Chondrocyte (in vitro differentiated cells): Measurements from ENCODE around the gene CUL1. TPM values are rescaled to one million over a fixed set of nuclear protein-coding genes. Genes with fewer than 3 reads are reported as not detected.
A peak's percentile ranks its signal among the peaks of the same experiment; 100 is the strongest.

Source experiments
- DNase-seq: peaks from one replicate; pipeline ENCODE4 v3.0.0; 2021; ENCODE audit warnings: mixed read lengths, low spot score
- H3K27ac Mint-ChIP-seq: one replicate; pipeline ENCODE4 v1.8.0; 2021; ENCODE audit warnings: mild to moderate bottlenecking, moderate library complexity, mixed read lengths; ENCODE audit not compliant: unreplicated experiment
- H3K27me3 Mint-ChIP-seq: 2 replicates; pipeline ENCODE4 v1.8.0; 2021; ENCODE audit warnings: low read depth, mixed read lengths
- H3K36me3 Mint-ChIP-seq: 2 replicates; pipeline ENCODE4 v1.8.0; 2021; ENCODE audit warnings: low read depth, mixed read lengths
- H3K4me1 Mint-ChIP-seq: 2 replicates; pipeline ENCODE4 v1.8.0; 2021; ENCODE audit warnings: low read depth, mild to moderate bottlenecking, mixed read lengths
- H3K4me3 Mint-ChIP-seq: one replicate; pipeline ENCODE4 v1.8.0; 2021; ENCODE audit warnings: mild to moderate bottlenecking, moderate library complexity, mixed read lengths; ENCODE audit not compliant: unreplicated experiment
- H3K9me3 Mint-ChIP-seq: 2 replicates; pipeline ENCODE4 v1.8.0; 2021; ENCODE audit warnings: low read depth, mixed read lengths
- CTCF ChIP-seq: fragments of 200-600 bp; sonication (generic); IDR thresholded peaks from 2 replicates; pipeline ENCODE4 v1.5.0; 2021; ENCODE audit warnings: antibody characterized with exemption, mild to moderate bottlenecking, moderate library complexity
- total RNA-seq: library from RNA; stranded (reverse); gene quantifications from 3 replicates; pipeline ENCODE4 v1.2.1, GENCODE V29; 2021

The CUL1 gene
- total RNA-seq, 1 donor from 2014 or later: 41.1 TPM

- no peak overlapping the region for H3K27ac Mint-ChIP-seq
- H3K36me3 Mint-ChIP-seq: no peaks in the 10 kb centered on the region
- TF ChIP-seq CTCF: no peak
- no peak overlapping the region for H3K4me3 Mint-ChIP-seq
- DNase-seq: no peak
- H3K27me3 Mint-ChIP-seq: no peaks in the 10 kb centered on the region
- peaks cover 52% of the 10 kb centered on the region for H3K4me1 Mint-ChIP-seq
- peaks cover 3% of the 10 kb centered on the region for H3K9me3 Mint-ChIP-seq
These were observed 19.7 kb downstream of the CUL1 start for GRCh38 chr7:148718431-148718830.

- DNase-seq: no peak
- Mint-ChIP-seq H3K36me3 (no peaks in the 10 kb centered on the region), H3K27ac (no peak overlapping the region), H3K4me1 (peaks cover 43% of the 10 kb centered on the region), H3K27me3 (no peaks in the 10 kb centered on the region), H3K9me3 (peaks cover 3% of the 10 kb centered on the region), H3K4me3 (no peak overlapping the region)
- no peak for TF ChIP-seq CTCF
These were observed 21.1 kb downstream of the CUL1 start for GRCh38 chr7:148719753-148720152.

GRCh38 chr7:148720472-148720871 is 21.8 kb downstream of the CUL1 start:
- no peak for TF ChIP-seq CTCF
- no peak for DNase-seq
- peaks cover 39% of the 10 kb centered on the region for H3K4me1 Mint-ChIP-seq
- H3K9me3 Mint-ChIP-seq: peaks cover 3% of the 10 kb centered on the region
- H3K4me3 Mint-ChIP-seq: no peak overlapping the region
- peak overlapping the region; percentile 64 for H3K27ac Mint-ChIP-seq
- H3K27me3 Mint-ChIP-seq: no peaks in the 10 kb centered on the region
- no peaks in the 10 kb centered on the region for H3K36me3 Mint-ChIP-seq

- H3K27me3 Mint-ChIP-seq: no peaks in the 10 kb centered on the region
These were observed 22.7 kb downstream of the CUL1 start for GRCh38 chr7:148721390-148721789.

GRCh38 chr7:148722340-148723165 is 23.9 kb downstream of the CUL1 start:
- TF ChIP-seq CTCF: no peak
- DNase-seq: no peak

More at GRCh38 chr7:148721390-148721789, 22.7 kb downstream of the CUL1 start:
- no peak for DNase-seq
- no peak overlapping the region for H3K27ac Mint-ChIP-seq
- no peak overlapping the region for H3K4me3 Mint-ChIP-seq
- peaks cover 42% of the 10 kb centered on the region for H3K4me1 Mint-ChIP-seq
- H3K9me3 Mint-ChIP-seq: peaks cover 3% of the 10 kb centered on the region
- TF ChIP-seq CTCF: no peak
- no peaks in the 10 kb centered on the region for H3K36me3 Mint-ChIP-seq

More at GRCh38 chr7:148722340-148723165, 23.9 kb downstream of the CUL1 start:
- peaks cover 42% of the 10 kb centered on the region for H3K4me1 Mint-ChIP-seq
- no peaks in the 10 kb centered on the region for H3K36me3 Mint-ChIP-seq
- H3K27me3 Mint-ChIP-seq: no peaks in the 10 kb centered on the region
- no peak overlapping the region for H3K27ac Mint-ChIP-seq
- no peak overlapping the region for H3K4me3 Mint-ChIP-seq
- peaks cover 2% of the 10 kb centered on the region for H3K9me3 Mint-ChIP-seq
